Osteoblast (primary cell): Measurements from ENCODE around the gene DNAH8. TPM values are rescaled to one million over a fixed set of nuclear protein-coding genes. Genes with fewer than 3 reads are reported as not detected.

ENCODE experiments used
- DNase-seq: peaks from one replicate; pipeline ENCODE4 v3.0.0; 2011; ENCODE audit warnings: low spot score, mixed read lengths; ENCODE audit not compliant: insufficient read length; ENCODE audit errors: missing footprints
- H2AFZ ChIP-seq: 2 replicates; pipeline ENCODE4 v1.6.0; 2011; ENCODE audit warnings: mild to moderate bottlenecking, low read length
- H3K27ac ChIP-seq: 2 replicates; pipeline ENCODE4 v1.5.1; 2011; ENCODE audit warnings: mild to moderate bottlenecking, low read depth, low read length, moderate library complexity
- H3K27me3 ChIP-seq: 2 replicates; pipeline ENCODE4 v1.6.0; 2012; ENCODE audit warnings: mild to moderate bottlenecking, control low read depth, inconsistent platforms, low read length, moderate library complexity; ENCODE audit not compliant: insufficient read depth
- H3K36me3 ChIP-seq: 2 replicates; pipeline ENCODE4 v1.5.1; 2011; ENCODE audit warnings: mild to moderate bottlenecking, low read length, control low read depth, moderate library complexity; ENCODE audit not compliant: insufficient read depth
- H3K4me1 ChIP-seq: 2 replicates; pipeline ENCODE4 v1.5.1; 2011; ENCODE audit warnings: mild to moderate bottlenecking, low read length, control low read depth, moderate library complexity; ENCODE audit not compliant: insufficient read depth
- H3K4me2 ChIP-seq: 2 replicates; pipeline ENCODE4 v1.6.0; 2011; ENCODE audit warnings: mild to moderate bottlenecking, low read length; ENCODE audit not compliant: insufficient read depth
- H3K4me3 ChIP-seq: fragments of 200-600 bp; sonication (generic); 3 replicates; pipeline ENCODE4 v1.5.1; 2012; ENCODE audit warnings: mild to moderate bottlenecking, low read length, inconsistent platforms; ENCODE audit not compliant: insufficient read depth
- H3K79me2 ChIP-seq: 2 replicates; pipeline ENCODE4 v1.6.0; 2012; ENCODE audit warnings: mild to moderate bottlenecking, low read length, control low read depth, inconsistent platforms; ENCODE audit not compliant: insufficient read depth
- H3K9me3 ChIP-seq: 2 replicates; pipeline ENCODE4 v1.5.1; 2011; ENCODE audit warnings: low read depth, low read length, control low read depth
- H4K20me1 ChIP-seq: 2 replicates; pipeline ENCODE4 v1.6.0; 2012; ENCODE audit warnings: mild to moderate bottlenecking, low read length, control low read depth; ENCODE audit not compliant: insufficient read depth
- CTCF ChIP-seq: IDR thresholded peaks from 2 replicates; pipeline ENCODE4 v1.5.1; 2011; ENCODE audit warnings: mild to moderate bottlenecking, low read depth, low read length, moderate library complexity; ENCODE audit errors: extremely low read depth
- total RNA-seq: library from RNA; depleted of rRNA; stranded (reverse); fragments of >200 nt; gene quantifications from 2 replicates; pipeline ENCODE4 v1.2.3, GENCODE V29; 2012

Gene DNAH8
- total RNA-seq, 1 donor, result 0.36 TPM

- no peaks in the 10 kb centered on the region for H3K9me3 ChIP-seq
- TF ChIP-seq CTCF, result no peak
- H3K27me3 ChIP-seq, result no peaks in the 10 kb centered on the region
- H4K20me1 ChIP-seq, result no peaks in the 10 kb centered on the region
- no peaks in the 10 kb centered on the region for H3K79me2 ChIP-seq
- H3K27ac ChIP-seq, result no peak overlapping the region
- H3K4me1 ChIP-seq, result no peaks in the 10 kb centered on the region
- no peak overlapping the region for H2AFZ ChIP-seq
- H3K4me3 ChIP-seq, result no peak overlapping the region
- DNase-seq, result no peak
- H3K4me2 ChIP-seq, result no peak overlapping the region
- no peaks in the 10 kb centered on the region for H3K36me3 ChIP-seq
These were observed 60.0 kb downstream of the DNAH8 start for GRCh38 chr6:38774929-38775707.

- no peak overlapping the region for H2AFZ ChIP-seq
- no peak for DNase-seq
- H3K9me3 ChIP-seq, result no peaks in the 10 kb centered on the region
- H3K4me1 ChIP-seq, result no peaks in the 10 kb centered on the region
- no peak overlapping the region for H3K27ac ChIP-seq
- TF ChIP-seq CTCF, result no peak
- H4K20me1 ChIP-seq, result no peaks in the 10 kb centered on the region
- no peaks in the 10 kb centered on the region for H3K36me3 ChIP-seq
- H3K4me2 ChIP-seq, result no peak overlapping the region
- no peaks in the 10 kb centered on the region for H3K79me2 ChIP-seq
- no peak overlapping the region for H3K4me3 ChIP-seq
- no peaks in the 10 kb centered on the region for H3K27me3 ChIP-seq
These were observed 60.8 kb downstream of the DNAH8 start for GRCh38 chr6:38775870-38776269.

GRCh38 chr6:38776515-38776914 lies 61.4 kb downstream of the DNAH8 start:
- peak; percentile 89 for DNase-seq
- H3K4me2 ChIP-seq, result no peak overlapping the region
- TF ChIP-seq CTCF, result no peak

GRCh38 chr6:38779310-38780062 lies 64.4 kb downstream of the DNAH8 start:
- Histone ChIP-seq H3K36me3 (no peaks in the 10 kb centered on the region), H3K79me2 (no peaks in the 10 kb centered on the region), H2AFZ (no peak overlapping the region), H3K27ac (no peak overlapping the region), H3K4me1 (peaks cover 4% of the 10 kb centered on the region), H3K4me3 (no peak overlapping the region), H3K9me3 (no peaks in the 10 kb centered on the region), H3K4me2 (no peak overlapping the region), H4K20me1 (no peaks in the 10 kb centered on the region), H3K27me3 (no peaks in the 10 kb centered on the region)
- DNase-seq, result no peak
- no peak for TF ChIP-seq CTCF

More at GRCh38 chr6:38776515-38776914, 61.4 kb downstream of the DNAH8 start:
- Histone ChIP-seq H3K27me3 (no peaks in the 10 kb centered on the region), H3K27ac (no peak overlapping the region), H4K20me1 (no peaks in the 10 kb centered on the region), H2AFZ (no peak overlapping the region), H3K4me1 (no peaks in the 10 kb centered on the region), H3K9me3 (no peaks in the 10 kb centered on the region), H3K79me2 (no peaks in the 10 kb centered on the region), H3K36me3 (no peaks in the 10 kb centered on the region), H3K4me3 (no peak overlapping the region)
